ENCODE measurements around the gene KBTBD2. TPM values are rescaled to one million over a fixed set of nuclear protein-coding genes. Genes with fewer than 3 reads are reported as not detected.
"Not testable (repeated sequence)": the region's sequence is repeated elsewhere in the genome, so short reads cannot be mapped to it uniquely, and the experiment has no call there.

The KBTBD2 gene
- total and polyA plus RNA-seq, 12 donors = 16.0 to 57.0 (median 25.8) TPM

- Histone ChIP-seq H3K9me3 (replicated peaks in 1 of 3) (no peaks in the 10 kb centered on the region), H3K4me3 (no peak overlapping the region), H3K36me3 (replicated peaks in 1 of 2) (peaks cover 0 to 3% of the 10 kb centered on the region in 2 donors), H3K4me1 (replicated peaks in 1 of 2) (peaks cover 10 to 55% of the 10 kb centered on the region in 2 donors), H3K27me3 (no peaks in the 10 kb centered on the region), H3K27ac (peak overlapping the region in 2 of 5 donors; percentile 19 to 35)
- DNase-seq = no peak
- TF ChIP-seq POLR2A (IDR thresholded peaks at IDR 0.05) (no peak), CTCF (IDR thresholded peaks at IDR 0.05) (no peak)
- intact Hi-C loops (cut with DNase I) = no loop called here
- WGBS, 4 donors = 7 to 20% (median 15%) methylated on average over 2 of the region's 2 CpGs
Measured at GRCh38 chr7:32879460-32879859, 12.1 kb downstream of the KBTBD2 start.

DNA sequence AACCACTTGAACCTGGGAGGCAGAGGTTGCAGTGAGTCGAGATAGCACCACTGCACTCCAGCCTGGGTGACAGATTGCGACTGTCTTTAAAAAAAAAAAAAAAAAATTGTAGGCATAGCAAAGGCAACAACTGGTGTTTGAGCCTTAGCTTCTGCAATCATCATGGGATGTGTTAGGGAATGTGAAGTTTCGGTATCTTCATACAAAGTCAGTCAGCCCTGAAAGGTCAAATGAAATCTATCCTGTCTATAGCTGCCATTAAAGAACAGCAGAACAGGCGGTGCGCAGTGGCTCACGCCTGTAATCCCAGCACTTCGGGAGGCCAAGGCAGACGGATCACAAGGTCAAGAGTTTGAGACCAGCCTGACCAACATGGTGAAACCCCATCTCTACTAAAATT lies 13.5 kb downstream of the KBTBD2 start:
- Histone ChIP-seq H3K4me1 (replicated peaks in 1 of 2) (peaks cover 7 to 46% of the 10 kb centered on the region in 2 donors), H3K36me3 (replicated peaks in 1 of 2) (peaks cover 0 to 15% of the 10 kb centered on the region in 2 donors)
- DNase-seq; H3K4me3 ChIP-seq; H3K27ac ChIP-seq; H3K27me3 ChIP-seq; intact Hi-C loops (cut with DNase I); H3K9me3 ChIP-seq (replicated peaks in 1 of 3): not testable (repeated sequence)
- WGBS, 4 donors = 83 to 98% (median 94%) methylated on average over 8 of the region's 8 CpGs

- no peak for DNase-seq
- Histone ChIP-seq H3K36me3 (replicated peaks in 1 of 2) (peaks cover 0 to 34% of the 10 kb centered on the region in 2 donors), H3K4me3 (no peak overlapping the region), H3K27ac (no peak overlapping the region), H3K4me1 (replicated peaks in 1 of 2) (peaks cover 8 to 17% of the 10 kb centered on the region in 2 donors), H3K9me3 (replicated peaks in 1 of 3) (no peaks in the 10 kb centered on the region), H3K27me3 (no peaks in the 10 kb centered on the region)
- 89 to 98% (median 94%) methylated on average over 2 of the region's 2 CpGs for WGBS, 4 donors
- intact Hi-C loops (cut with DNase I) = no loop called here
- no peak for TF ChIP-seq POLR2A (IDR thresholded peaks at IDR 0.05)
- TF ChIP-seq CTCF (IDR thresholded peaks at IDR 0.05) = no peak
Measured at GRCh38 chr7:32872421-32872820, 19.1 kb downstream of the KBTBD2 start.

GRCh38 chr7:32871624-32872371 lies 19.8 kb downstream of the KBTBD2 start:
- TF ChIP-seq CTCF (IDR thresholded peaks at IDR 0.05) = no peak
- no peak for TF ChIP-seq POLR2A (IDR thresholded peaks at IDR 0.05)
- intact Hi-C loops (cut with DNase I) = no loop called here
- Histone ChIP-seq H3K27ac (no peak overlapping the region), H3K4me3 (no peak overlapping the region), H3K36me3 (replicated peaks in 1 of 2) (peaks cover 0 to 34% of the 10 kb centered on the region in 2 donors), H3K4me1 (replicated peaks in 1 of 2) (peaks cover 8 to 17% of the 10 kb centered on the region in 2 donors), H3K9me3 (replicated peaks in 1 of 3) (no peaks in the 10 kb centered on the region), H3K27me3 (no peaks in the 10 kb centered on the region)
- 87 to 95% (median 90%) methylated on average over 4 of the region's 4 CpGs for WGBS, 4 donors
- no peak for DNase-seq

DNA sequence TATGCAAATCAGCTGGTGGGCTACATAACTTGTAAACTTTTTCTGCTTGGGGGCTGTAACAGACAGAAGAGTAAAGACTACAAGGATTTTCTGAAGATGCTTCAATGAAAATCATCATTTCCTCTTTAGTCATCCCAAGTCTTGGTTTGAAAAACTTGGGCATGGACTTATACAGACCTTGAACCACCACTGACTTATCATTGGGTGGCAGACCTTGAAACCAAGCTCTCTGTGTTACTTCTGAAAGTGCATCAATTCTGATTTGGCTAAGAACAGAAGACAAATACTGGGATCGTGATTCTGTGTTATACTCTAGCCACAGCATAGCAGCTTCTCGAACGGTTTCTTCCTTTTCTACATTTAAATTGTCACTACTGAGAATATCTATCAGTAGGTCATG lies 21.3 kb downstream of the KBTBD2 start:
- no peak for TF ChIP-seq CTCF (IDR thresholded peaks at IDR 0.05)
- no peak for TF ChIP-seq POLR2A (IDR thresholded peaks at IDR 0.05)
- intact Hi-C loops (cut with DNase I) = no loop called here
- Histone ChIP-seq H3K27ac (peak overlapping the region in 1 of 5 donors; percentile 11), H3K4me3 (no peak overlapping the region), H3K9me3 (replicated peaks in 1 of 3) (no peaks in the 10 kb centered on the region), H3K27me3 (no peaks in the 10 kb centered on the region), H3K4me1 (replicated peaks in 1 of 2) (peaks cover 8 to 12% of the 10 kb centered on the region in 2 donors), H3K36me3 (replicated peaks in 1 of 2) (peaks cover 0 to 34% of the 10 kb centered on the region in 2 donors)
- 41 to 72% (median 61%) methylated on average over 3 of the region's 3 CpGs for WGBS, 4 donors
- no peak for DNase-seq
